ENCODE measurements around the gene ABT1. TPM values are rescaled to one million over a fixed set of nuclear protein-coding genes. Genes with fewer than 3 reads are reported as not detected.
A peak's percentile ranks its signal among the peaks of the same experiment; 100 is the strongest.

Gene ABT1
- total RNA-seq, 1 donor from 2014 or later: 13.1 TPM

GRCh38 chr6:26552205-26552604, 44.5 kb upstream of the ABT1 start:
- H3K9me3 ChIP-seq (ENCODE audit: low read depth): no peaks in the 10 kb centered on the region
- no peak overlapping the region for H3K9ac ChIP-seq
- H3K4me3 Mint-ChIP-seq: no peak overlapping the region
- DNase-seq (ENCODE audit: low spot score): no peak
- H3F3A ChIP-seq (ENCODE audit: low read depth): peaks cover 64% of the 10 kb centered on the region
- H3K4me2 ChIP-seq: peak overlapping the region; percentile 91
- H3K79me2 ChIP-seq (ENCODE audit: low read depth): no peaks in the 10 kb centered on the region
- no peak overlapping the region for H3K4me3 ChIP-seq
- no peaks in the 10 kb centered on the region for H3K36me3 ChIP-seq
- peaks cover 4% of the 10 kb centered on the region for H3K9me3 Mint-ChIP-seq
- peaks cover 3% of the 10 kb centered on the region for H3K4me1 ChIP-seq
- H2AFZ ChIP-seq (replicated peaks): no peak overlapping the region
- H4K20me1 ChIP-seq (ENCODE audit: low read depth): peaks cover 6% of the 10 kb centered on the region
- no peak for TF ChIP-seq EZH2phosphoT487 (IDR thresholded peaks at IDR 0.05)
- no peak for TF ChIP-seq EZH2 (IDR thresholded peaks at IDR 0.05)
- no peak for TF ChIP-seq CTCF (IDR thresholded peaks at IDR 0.05)
- H3K4me1 Mint-ChIP-seq: peaks cover 21% of the 10 kb centered on the region
- no peak overlapping the region for H3K27ac ChIP-seq
- no peaks in the 10 kb centered on the region for H3K27me3 ChIP-seq
- H3K27me3 Mint-ChIP-seq (ENCODE audit: insufficient read depth, low read depth): peaks cover 17% of the 10 kb centered on the region
- no peak overlapping the region for H3K27ac Mint-ChIP-seq
- H3K36me3 Mint-ChIP-seq: peaks cover 2% of the 10 kb centered on the region

GRCh38 chr6:26552640-26553188, 44.0 kb upstream of the ABT1 start:
- H3K9ac ChIP-seq: no peak overlapping the region
- H3K4me3 Mint-ChIP-seq: no peak overlapping the region
- peaks cover 3% of the 10 kb centered on the region for H3K4me1 ChIP-seq
- peak overlapping the region; percentile 91 for H3K4me2 ChIP-seq
- TF ChIP-seq EZH2 (IDR thresholded peaks at IDR 0.05) (no peak), EZH2phosphoT487 (IDR thresholded peaks at IDR 0.05) (no peak), CTCF (IDR thresholded peaks at IDR 0.05) (no peak)
- peak; percentile 30 for DNase-seq (ENCODE audit: low spot score)
- peaks cover 6% of the 10 kb centered on the region for H4K20me1 ChIP-seq (ENCODE audit: low read depth)
- H3K27ac Mint-ChIP-seq: no peak overlapping the region
- no peak overlapping the region for H3K27ac ChIP-seq
- peaks cover 17% of the 10 kb centered on the region for H3K27me3 Mint-ChIP-seq (ENCODE audit: insufficient read depth, low read depth)
- peaks cover 4% of the 10 kb centered on the region for H3K9me3 Mint-ChIP-seq
- H3K4me1 Mint-ChIP-seq: peaks cover 21% of the 10 kb centered on the region
- no peaks in the 10 kb centered on the region for H3K9me3 ChIP-seq (ENCODE audit: low read depth)
- no peaks in the 10 kb centered on the region for H3K79me2 ChIP-seq (ENCODE audit: low read depth)
- peaks cover 2% of the 10 kb centered on the region for H3K36me3 Mint-ChIP-seq
- H3K27me3 ChIP-seq: no peaks in the 10 kb centered on the region
- peak overlapping the region; percentile 94 for H2AFZ ChIP-seq (replicated peaks)
- no peaks in the 10 kb centered on the region for H3K36me3 ChIP-seq
- H3F3A ChIP-seq (ENCODE audit: low read depth): peaks cover 66% of the 10 kb centered on the region
- peak overlapping the region; percentile 85 for H3K4me3 ChIP-seq

GRCh38 chr6:26553264-26553634, 43.5 kb upstream of the ABT1 start:
- DNase-seq (ENCODE audit: low spot score): peak; percentile 83
- Histone ChIP-seq H3F3A (ENCODE audit: low read depth) (peaks cover 61% of the 10 kb centered on the region), H4K20me1 (ENCODE audit: low read depth) (peaks cover 6% of the 10 kb centered on the region), H3K36me3 (no peaks in the 10 kb centered on the region), H3K4me1 (peaks cover 3% of the 10 kb centered on the region), H3K4me3 (peak overlapping the region; percentile 85), H3K9me3 (ENCODE audit: low read depth) (no peaks in the 10 kb centered on the region), H3K27me3 (no peaks in the 10 kb centered on the region), H3K4me2 (peak overlapping the region; percentile 91), H3K79me2 (ENCODE audit: low read depth) (no peaks in the 10 kb centered on the region), H3K9ac (no peak overlapping the region), H3K27ac (no peak overlapping the region), H2AFZ (replicated peaks) (peak overlapping the region; percentile 94)
- H3K27ac Mint-ChIP-seq: no peak overlapping the region
- peaks cover 4% of the 10 kb centered on the region for H3K9me3 Mint-ChIP-seq
- peaks cover 21% of the 10 kb centered on the region for H3K4me1 Mint-ChIP-seq
- no peak overlapping the region for H3K4me3 Mint-ChIP-seq
- peaks cover 2% of the 10 kb centered on the region for H3K36me3 Mint-ChIP-seq
- H3K27me3 Mint-ChIP-seq (ENCODE audit: insufficient read depth, low read depth): peaks cover 17% of the 10 kb centered on the region
- TF ChIP-seq CTCF (IDR thresholded peaks at IDR 0.05) (no peak), EZH2 (IDR thresholded peaks at IDR 0.05) (peak; percentile 52), EZH2phosphoT487 (IDR thresholded peaks at IDR 0.05) (no peak)
